B cell (primary cell): Measurements from ENCODE around the gene CNPPD1.

Experiments used
- EZH2 ChIP-seq: IDR thresholded peaks from 2 replicates; pipeline ENCODE4 v1.6.1; 2012; ENCODE audit warnings: borderline replicate concordance, low read depth, mild to moderate bottlenecking, moderate library complexity, low read length; ENCODE audit not compliant: insufficient read depth, poor library complexity, severe bottlenecking
- TF ChIP-seq, protein P1 (sequence below): fragments of 200-600 bp; IDR thresholded peaks from one replicate; pipeline ENCODE4 v1.8.0; 2022; ENCODE audit warnings: antibody characterized with exemption, mild to moderate bottlenecking

DNA sequence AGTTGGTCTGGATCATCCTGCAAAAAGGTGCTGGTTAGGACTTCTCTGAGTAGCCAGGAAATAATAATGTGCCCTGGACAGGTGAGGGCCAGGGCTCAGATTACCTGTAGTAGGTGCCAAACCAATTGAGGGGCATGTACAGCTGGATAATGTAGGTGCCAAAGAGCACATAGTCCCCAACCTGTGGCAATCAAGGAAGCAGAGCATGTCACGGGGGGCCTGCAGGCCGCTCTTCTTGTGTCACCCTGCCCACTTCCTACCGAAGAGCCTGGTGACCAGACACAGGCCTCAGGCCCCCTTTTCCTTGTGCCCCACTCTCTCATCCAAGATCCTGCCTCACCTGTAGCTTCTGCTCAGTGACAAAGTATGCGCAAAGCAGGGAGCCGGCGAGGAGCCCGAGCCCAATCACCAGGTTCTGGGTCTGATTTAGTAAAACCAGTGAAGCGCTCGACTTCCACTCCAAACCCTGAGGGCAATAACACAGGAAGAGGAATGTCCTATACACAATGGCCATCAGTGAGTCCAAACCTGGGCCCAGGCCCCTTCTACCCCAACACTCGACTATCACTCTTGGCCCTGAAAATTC, 36.9 kb upstream of the CNPPD1 start:
- TF ChIP-seq, protein P1, sequence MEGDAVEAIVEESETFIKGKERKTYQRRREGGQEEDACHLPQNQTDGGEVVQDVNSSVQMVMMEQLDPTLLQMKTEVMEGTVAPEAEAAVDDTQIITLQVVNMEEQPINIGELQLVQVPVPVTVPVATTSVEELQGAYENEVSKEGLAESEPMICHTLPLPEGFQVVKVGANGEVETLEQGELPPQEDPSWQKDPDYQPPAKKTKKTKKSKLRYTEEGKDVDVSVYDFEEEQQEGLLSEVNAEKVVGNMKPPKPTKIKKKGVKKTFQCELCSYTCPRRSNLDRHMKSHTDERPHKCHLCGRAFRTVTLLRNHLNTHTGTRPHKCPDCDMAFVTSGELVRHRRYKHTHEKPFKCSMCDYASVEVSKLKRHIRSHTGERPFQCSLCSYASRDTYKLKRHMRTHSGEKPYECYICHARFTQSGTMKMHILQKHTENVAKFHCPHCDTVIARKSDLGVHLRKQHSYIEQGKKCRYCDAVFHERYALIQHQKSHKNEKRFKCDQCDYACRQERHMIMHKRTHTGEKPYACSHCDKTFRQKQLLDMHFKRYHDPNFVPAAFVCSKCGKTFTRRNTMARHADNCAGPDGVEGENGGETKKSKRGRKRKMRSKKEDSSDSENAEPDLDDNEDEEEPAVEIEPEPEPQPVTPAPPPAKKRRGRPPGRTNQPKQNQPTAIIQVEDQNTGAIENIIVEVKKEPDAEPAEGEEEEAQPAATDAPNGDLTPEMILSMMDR: no peak
- TF ChIP-seq EZH2: no peak
